Medulla oblongata (tissue), 1 donor: ENCODE measurements around the gene AIRE.
"Not testable (repeated sequence)": the region's sequence is repeated elsewhere in the genome, so short reads cannot be mapped to it uniquely, and the experiment has no call there.

Experiments
- DNase-seq: peaks from one replicate; pipeline ENCODE4 v3.0.0-alpha.2; 2015; ENCODE audit errors: extremely low spot score

The AIRE gene

DNA sequence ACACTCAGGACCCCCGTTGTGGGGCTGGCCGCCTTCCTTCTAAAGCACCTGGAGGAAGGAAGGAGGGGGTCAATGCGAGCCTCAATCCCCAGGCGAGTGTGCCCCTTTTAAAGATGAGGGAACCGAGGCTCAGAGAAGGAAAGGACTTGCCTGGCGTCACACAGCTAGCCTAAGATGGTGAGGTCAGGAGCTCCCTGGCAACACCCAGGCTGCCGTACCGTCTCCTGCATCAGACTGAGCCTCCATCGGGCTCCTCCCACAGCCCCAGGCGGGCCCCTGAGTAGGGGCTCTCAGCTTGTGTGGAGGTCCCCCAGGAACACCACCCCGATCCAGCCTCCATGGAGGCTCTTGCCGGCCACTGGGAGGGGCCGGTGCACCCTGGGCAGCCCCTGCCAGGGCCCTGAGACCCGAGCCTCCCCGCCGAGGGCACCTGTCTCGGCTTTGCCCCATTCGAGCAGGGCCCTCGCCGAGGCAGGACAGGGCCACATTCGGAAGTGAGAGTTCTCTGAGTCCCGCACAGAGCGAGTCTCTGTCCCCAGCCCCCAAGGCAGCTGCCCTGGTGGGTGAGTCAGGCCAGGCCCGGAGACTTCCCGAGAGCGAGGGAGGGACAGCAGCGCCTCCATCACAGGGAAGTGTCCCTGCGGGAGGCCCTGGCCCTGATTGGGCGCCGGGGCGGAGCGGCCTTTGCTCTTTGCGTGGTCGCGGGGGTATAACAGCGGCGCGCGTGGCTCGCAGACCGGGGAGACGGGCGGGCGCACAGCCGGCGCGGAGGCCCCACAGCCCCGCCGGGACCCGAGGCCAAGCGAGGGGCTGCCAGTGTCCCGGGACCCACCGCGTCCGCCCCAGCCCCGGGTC lies at the start of gene AIRE:
AIRE (plus strand) TSS at position 739 of the 855 bp plus-strand sequence. CDS start 131 bp downstream, outside the sequence.
- DNase-seq: no peak

DNA sequence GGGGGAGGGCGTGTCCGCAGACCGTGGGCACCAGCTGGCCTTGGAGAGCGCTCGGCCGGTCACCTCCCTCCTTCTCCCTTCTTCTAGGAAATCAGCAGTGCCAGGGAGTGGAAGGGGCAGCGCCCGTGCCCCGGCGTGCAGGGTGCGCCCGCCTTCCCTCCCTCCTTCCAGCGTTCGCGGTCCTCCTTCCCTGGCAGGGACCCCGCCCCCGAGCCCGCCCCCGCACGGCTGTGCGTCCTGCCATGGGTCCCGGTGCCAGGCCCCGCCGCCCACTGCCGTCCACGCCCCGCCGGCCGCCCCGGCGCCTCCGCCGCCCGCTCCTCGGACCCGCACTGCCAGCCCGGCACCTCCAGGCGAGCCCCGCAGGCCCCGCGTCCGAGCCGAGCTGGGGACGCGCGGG lies 45.3 kb upstream of the AIRE start:
- DNase-seq: not testable (repeated sequence)

DNA sequence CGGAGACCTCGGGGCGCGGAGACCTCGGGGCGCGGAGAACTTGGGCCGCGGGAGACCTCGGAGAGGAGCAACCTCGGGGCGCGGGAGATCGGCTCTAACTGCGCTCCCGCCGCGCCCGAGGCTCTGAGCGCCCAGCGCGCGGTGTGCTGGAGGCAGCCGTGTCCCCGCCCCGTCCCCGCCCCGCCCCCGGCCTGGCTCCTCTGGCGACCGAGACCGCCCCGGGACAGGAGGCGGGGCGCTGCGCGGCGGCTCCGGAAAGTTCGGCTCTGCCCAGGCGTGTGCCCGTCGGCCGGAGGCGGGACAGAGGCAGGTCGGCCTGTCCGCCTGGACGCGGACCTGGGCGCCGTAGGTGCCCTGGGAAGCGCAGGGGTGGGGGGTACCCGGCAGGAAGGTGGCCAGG lies 44.8 kb upstream of the AIRE start, which contains the start of gene ICOSLG:
ICOSLG (minus strand) TSS at position 102 of the 400 bp plus-strand sequence. CDS start 126 bp downstream, outside the sequence.
- DNase-seq: not testable (repeated sequence)

DNA sequence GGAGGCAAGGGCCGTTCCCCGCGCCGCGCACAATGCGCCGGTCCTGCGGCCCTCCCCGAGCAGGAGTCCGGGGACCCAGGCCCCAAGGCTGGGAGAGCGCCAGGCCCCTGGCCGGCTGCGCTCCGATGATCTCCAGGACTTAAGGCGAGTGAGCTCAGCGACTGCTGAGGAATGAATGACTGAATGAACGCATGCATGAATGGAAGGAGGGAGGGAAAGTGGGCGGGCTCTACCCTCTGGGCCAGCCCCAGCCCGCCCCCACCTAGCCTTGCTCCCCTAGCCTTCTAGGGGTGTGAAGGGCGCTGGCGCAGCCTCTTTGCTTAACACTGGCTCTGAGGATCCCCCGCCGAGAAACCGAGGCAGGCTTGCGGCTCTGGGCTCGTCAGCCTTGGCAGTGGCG lies 44.4 kb upstream of the AIRE start:
- not testable (repeated sequence) for DNase-seq

DNA sequence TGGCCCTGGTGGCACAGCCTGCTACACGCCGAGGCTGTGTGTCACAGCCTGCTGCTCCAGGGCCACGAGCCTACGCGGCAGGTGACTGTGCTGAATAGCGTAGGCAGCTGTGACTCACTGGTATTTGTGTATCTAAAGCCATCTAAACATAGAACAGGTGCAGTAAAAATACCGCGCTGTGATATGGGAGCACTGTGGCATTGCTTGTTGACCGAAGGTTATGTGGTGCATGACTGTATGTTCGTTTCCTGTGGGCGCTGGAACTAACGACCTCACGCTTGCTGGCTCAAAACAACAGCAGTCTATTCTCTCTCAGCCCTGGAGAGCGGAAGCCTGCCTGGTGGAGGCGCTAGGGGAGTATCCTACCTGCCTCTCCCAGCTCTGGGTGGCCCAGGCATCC lies 41.7 kb upstream of the AIRE start:
- DNase-seq: not testable (repeated sequence)

DNA sequence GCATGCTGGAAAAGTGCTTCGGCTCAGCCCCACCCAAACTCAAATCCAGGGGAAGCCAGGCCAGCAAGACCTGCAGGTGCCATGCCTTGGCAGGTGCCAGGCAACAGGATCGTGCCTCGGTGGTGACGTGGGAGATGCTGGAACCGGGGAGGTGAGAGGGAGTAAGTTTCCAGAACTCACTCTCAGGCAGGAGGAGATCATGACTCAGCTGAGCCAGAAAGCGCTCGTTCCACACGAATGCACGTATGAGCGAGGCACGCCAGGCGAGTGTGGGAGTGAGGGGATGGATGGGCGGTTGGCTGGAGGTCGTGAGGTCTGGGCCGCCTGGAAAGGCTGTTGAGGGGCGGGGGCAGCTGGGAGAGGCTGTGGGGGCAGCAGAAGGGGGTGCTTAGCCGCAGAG lies 37.8 kb upstream of the AIRE start:
- DNase-seq: not testable (repeated sequence)

DNA sequence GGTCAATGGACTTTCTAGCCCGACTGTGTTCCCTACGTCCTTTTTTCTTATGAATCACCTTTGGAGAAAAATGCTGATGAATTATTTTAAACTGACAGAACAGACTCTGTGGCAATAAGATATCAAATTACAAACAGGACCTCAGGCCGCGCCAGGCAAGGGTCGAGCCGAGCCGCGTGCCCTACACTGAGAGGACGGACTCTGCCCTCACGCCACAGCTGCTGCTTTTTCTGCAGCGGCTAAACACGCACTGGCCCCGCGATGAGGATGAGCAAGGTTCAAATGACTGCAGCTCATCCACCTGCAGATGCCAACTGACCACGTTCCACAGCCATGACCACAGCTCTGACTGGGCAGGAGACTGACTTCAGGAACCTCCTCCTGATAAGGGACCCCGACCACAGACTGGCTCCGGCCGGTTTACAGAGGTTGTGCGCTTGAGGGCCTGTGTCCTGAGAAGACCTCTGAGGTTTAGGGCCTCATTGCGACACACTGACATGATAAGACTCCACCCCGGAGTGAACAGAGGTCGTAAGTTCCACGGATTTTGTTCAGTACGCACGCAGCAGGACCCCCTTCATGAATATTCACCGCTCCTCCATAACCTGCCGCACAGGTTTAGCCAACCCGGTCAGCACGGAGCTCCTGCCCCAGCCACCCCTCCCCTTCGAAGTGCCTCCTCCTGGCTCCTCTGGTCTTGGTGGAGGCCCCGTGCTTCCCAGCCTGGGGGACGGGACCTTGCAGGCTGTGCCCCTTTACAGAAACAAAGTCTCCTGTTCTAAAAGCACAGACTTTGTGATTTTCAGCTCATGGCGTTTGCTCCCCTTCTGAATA lies 36.3 kb upstream of the AIRE start:
- not testable (repeated sequence) for DNase-seq

DNA sequence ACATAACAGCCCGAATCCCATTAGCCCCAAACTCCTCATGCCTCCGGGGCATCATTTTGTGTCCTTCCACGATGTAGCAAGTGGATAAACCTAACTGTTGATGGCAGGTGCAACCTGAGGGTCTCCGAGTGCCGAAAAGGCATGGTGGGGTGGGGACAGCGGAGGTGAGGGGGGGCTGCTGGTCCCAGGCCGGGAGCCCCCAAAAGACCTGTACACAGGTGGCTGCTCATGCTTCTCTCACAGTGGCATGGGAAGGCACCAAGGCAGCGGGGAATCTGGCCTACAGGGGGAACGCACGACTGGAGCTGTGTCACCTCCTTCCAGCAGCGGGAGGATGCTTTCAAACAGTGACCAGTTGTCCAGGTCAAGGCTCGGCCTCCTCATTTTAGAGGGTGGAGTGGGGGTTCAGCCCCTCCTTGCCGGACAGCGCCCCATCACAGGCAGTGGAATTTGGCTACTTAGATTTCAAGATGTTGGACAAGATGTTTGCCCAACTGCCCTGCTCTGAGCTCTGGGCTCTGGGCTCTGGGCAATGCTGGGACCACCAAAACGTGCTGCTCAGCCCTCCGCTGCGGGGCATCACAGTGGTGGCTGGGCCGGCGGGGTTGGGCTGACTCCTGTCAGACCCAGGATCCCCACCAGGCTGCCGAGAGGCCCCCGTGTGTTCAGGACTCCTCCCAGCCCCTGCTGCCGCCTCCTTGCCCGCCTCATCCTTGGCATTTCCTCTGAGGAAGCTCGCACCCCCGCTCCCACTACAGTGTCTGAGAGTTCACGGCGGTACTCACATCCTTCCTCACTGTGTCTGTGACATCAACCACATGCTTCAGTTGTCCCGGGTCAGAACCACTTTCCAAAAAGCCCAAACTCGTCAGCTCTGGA lies 31.6 kb upstream of the AIRE start:
- DNase-seq: no peak

DNA sequence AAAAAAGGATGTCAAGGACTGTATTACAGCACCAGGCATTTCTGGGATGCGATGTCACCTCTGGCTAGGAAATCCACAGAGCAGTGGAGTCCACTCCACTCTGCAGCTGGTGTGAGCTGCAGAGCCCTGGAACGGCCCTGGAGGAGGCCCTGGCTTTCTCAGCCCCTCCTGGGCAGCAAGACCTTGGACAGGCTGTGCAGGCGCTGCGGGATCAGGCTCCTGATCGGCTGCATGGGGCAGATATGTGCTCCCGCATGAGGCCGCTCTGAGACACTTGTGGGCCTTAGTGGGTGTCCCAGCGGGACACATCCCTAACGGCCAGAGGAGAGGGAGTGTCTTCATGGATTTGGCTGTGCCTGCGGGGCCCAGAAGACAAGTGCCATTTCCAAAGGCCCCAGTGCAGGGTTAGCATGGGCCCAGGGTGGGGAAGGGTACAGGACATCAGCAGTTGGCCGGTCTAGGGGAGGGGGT lies 30.1 kb upstream of the AIRE start:
- DNase-seq: no peak

DNA sequence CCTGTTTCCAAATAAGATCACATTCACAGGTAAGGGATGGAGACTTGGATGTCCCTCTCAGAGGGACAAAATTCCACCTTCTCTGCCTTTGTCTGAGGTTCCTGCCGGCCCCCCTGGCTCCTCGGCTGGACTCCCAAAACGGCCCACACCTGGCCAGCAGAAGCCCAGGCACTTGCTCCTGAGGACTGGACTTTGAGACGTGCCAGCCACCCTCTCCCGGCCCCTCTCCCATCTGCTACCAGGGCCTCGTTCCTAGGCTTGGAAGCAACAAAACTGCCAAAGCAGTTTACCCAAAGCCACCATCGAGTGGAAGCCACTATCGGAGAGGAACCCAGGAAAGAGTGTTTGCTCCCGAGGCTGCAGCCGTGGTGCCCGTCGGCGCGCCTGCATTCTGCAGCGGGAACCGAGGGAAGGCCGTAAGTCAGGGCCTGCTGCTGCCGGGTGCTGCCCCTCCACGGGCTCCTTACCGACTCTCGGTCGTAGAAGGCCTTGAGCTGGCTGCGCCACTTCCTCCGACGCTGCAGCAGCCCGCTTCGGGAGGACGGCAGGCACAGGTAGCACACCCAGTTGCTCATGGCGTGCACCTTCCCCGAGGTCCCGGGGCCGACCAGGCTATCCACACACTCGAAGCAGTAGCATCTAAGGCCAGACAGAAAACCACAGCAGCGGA lies 27.5 kb upstream of the AIRE start:
- no peak for DNase-seq

DNA sequence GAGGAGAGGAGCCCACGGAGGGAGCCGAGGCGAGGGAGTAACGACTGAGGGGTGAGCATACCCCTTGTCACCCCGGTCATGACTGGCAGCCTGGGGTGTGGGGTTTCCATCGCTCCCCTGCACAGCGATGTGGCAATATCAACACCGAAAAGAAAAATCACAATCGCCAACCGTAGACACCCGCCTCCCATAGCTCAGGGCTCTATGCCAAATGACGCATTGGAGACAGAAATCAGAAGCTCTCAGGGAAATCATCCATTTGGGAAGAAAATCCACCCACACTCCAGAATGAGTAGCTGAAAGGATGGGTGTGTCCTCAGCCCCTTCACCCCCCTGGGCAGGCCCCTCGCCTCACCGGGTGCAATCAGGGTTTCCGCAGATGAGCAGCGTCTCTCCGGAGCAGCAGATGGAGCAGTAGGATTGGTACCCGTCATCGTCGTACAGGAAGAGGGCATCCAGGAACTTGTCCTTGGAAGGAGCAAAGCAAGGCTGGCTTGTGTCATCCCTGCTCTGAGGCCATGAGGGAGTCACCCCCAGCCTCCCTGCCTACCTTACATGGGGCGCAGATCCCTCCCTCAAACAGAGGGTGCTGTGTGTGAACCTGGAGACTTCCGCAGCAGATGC lies 26.5 kb upstream of the AIRE start:
- DNase-seq: no peak

DNA sequence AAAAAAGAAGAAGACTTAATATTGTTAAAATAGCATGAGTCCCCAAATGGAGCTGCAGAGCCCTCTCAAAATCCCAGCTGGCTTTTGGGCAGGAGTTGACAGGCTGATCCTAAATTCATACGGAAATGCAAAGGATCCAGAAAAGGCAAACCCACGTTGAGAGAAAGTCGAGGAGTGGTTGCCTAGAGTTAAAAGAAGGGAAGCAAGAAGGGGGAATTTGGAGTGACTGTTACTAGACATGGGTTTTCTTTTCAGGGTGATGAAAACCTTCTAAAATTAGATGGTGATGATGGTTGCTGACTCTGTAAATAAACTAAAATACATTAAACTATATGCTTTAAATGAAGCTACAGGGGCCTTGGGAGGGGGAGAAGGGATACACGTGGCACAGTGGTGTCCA lies 25.6 kb upstream of the AIRE start:
- DNase-seq: no peak

DNA sequence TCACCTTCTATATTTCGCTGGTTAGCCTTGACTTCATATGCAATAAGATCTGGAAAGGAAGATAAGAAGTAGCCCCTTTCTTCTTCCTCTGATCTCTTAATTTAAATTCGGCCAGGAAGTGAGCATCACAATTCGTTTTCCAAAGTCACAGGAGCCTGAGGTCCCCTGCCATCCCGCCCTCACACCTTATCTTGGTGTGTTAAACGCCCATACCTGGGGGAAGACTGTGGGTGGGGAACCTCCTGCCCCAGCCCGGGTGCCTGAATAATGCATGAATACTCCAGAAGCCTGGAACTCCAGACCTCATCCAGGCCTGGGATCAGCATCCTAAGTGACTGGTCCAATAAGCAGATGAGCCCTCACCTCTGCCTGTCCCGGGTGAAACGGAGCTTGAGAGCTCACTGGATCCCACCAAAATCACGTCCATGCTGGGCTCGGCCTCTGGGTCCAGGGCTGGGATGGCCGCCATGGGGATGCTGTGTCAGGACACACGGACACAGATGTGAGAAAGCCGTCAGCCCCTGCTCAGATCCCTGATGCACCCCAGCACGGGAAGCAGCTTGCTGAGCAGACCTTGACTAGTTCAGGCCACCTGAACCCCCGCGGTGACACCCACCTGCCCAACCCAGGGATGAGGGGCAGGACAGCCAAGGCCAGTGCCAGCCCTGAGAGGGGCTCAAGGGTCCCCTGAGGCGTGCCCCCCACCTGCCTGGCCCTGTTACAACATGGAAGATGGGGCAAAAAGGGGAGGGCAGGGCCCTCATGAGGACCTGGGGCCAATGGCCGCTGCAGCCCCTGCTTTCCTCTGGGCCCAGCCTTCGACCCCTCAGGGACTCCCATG lies 24.7 kb upstream of the AIRE start:
- no peak for DNase-seq

DNA sequence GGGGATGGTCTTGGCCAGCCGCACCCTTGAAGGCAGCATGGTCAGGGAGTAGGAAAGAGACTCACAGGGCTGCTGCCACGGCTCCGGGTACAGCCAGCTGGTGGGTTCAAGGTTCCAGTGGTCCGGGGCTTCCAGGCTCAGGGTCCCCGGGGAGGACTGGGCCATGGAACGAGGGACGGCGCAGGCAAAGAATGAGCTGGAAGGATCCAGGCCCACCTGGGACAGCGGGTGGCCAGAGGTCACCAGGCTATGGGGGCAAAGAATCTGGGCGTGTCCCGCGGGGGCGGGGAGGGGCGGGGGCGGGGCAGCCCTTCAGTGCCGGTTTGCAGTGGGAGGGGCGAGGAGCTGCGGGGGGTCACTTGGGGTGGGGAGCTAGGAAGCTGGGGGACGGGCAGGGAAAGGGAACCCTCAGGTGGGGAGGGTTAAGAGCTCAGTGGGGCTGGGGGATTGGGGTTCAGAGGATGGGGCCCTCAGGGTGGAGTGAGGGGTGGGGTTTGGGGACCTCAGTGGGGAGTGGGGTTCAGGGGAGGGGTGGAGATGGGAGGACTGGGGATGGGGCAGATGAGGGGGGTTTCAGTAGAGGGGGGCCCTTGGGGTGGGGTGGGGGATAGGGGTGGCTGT lies 23.9 kb upstream of the AIRE start, which contains the start of gene DNMT3L:
DNMT3L (minus strand) TSS at position 223 of the 621 bp plus-strand sequence. CDS start 638 bp downstream, outside the sequence.
- DNase-seq: no peak

DNA sequence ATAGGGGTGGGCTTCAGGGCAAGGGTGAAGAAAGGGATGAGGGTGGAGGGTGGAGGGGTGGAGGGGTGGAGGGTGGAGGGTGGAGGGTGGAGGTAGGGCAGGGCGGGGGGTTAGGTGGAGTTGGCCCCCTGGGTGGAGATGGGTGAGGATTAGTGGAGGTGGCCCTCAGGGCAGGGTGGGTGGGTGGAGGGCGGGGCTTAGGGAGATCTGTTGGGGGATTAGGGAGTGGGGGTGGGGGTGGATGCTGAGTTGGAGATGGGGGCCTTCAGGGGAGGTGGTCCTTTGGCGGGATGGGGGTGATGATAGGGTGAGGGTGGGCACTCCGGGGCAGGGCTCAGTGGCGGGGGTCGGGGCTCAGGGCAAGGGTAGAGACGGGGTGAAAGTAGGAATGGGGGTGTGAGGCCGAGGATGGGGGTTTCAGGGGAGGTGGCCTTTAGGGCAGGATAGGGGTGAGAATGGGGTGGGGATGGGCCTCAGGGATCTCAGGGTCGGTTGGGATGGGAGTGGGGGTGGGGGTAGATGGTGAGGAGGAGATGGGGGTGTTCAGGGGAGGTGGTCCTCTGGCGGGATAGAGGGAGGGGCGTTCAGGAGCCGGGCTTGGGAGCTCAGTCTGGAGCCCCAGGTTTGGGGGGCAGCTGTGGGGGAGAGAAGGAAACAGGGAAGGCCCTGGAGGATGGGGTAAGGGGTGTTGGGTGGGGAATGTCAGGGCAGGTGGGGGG lies 23.2 kb upstream of the AIRE start:
- no peak for DNase-seq

DNA sequence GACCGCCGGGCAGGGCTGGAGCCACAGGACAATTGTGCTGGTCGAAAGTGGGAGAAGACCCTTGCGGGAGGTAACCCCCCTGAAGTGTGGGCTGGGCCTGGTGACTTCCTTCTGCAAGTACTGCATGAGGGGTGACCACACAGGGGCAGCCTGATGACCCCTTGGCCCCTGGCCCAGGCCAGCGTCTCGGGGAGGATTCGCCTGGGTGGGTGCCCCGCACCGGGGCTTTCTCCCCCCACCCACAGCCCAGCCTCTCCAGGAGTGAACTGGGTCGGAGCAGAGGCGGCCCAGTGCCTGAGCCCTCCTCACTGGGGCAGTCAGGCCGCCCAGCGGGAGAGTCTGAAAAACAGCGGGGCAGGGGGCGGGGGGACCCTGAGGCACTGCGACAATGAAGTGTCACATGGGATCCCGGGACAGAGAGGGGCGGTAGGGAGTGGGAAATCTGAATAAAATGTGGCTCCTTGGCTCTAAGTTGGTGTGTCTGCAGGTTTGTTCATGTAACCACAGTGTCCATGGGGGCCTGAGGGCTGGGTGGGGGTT lies 22.4 kb upstream of the AIRE start:
- DNase-seq: no peak

DNA sequence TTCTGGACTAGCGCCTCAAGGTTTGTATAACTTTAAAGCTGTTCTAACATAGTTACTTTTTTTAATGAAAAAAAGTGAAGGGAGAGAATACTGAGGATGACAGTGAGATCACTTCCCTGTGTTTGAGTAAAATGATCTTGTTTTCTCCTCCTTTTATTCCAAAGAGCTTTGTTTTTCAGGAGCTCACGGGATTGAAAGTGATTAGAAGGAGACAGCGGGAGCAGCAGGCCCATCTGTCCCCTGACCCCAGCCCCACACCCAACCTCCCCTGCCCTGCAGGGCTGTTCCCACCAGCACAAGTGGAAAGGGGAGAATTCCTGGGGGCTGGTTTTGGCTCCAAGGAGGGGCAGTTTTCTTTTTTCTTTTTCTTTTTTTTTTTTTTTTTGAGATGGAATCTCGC lies 21.9 kb upstream of the AIRE start:
- no peak for DNase-seq

DNA sequence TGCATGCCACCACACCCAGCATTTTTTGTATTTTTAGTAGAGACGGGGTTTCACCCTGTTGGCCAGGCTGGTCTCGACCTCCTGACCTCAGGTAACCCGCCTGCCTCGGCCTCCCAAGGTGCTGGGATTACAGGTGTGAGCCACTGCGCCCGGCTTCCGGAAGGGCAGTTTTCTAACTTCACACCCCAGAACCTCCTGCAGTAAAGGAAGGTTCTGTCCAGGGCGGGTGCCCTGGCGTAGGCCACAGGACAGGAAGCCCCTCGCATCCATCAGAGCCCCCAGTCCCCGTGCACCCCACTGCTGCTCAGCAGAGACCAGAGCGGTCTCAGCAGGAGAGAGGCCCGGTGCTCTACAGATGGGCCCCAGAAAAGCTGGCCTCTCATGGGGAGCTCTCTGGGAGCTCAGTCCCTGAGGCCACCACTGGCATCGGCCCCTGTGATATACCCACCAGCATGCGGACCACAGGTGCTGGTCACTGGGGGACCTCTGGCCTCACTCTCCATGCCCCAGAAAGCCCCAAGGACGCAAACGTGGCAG lies 19.9 kb upstream of the AIRE start:
- no peak for DNase-seq
